Measurements from ENCODE around the gene MYO5C.
"Not testable (repeated sequence)": the region's sequence is repeated elsewhere in the genome, so short reads cannot be mapped to it uniquely, and the experiment has no call there.

MYO5C gene

GRCh38 chr15:52306270-52306669 lies 10.7 kb upstream of the MYO5C start:
- no peak for DNase-seq (ENCODE audit: low read depth in 2 of 2)

DNA sequence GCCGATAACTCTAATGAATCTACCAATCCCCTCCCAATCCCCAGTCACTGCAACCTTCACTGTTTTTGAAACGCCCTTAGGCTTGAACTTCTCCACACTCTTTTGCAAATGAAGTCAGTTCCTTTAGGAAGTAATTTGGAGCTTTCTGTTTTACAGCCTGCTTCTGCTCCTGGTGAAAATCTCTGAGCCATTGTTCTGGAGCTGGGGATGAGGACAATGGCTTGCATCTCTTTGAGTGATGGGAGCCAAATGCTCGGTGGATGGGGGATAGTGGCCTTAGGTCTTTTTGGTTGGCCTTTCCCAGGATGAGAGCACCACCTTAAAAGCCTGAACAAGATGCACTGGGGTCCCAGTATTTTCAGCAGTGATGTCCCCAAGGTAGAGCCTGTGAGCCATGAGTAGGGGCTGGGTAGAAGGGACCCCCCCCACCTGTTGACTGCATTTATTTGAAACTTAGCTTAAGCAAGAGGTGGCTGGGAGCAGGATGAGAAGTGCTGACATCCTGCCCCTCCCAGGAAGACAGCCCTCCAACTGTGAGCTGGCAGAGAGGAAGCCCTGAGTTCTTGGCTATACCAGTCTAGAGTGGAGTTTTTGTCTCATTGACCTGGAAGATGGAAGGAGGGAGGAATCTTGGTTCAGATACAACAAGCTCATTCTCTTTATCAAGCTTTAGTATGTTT lies 7.6 kb upstream of the MYO5C start:
- DNase-seq (ENCODE audit: low read depth in 2 of 2) = no peak

GRCh38 chr15:52301265-52301847 lies 5.8 kb upstream of the MYO5C start:
- DNase-seq (ENCODE audit: low read depth in 2 of 2) = no peak

GRCh38 chr15:52294881-52295420 lies 653 bp downstream of the MYO5C start:
- no peak for DNase-seq (ENCODE audit: low read depth in 2 of 2)

GRCh38 chr15:52292780-52293392 lies 2.7 kb downstream of the MYO5C start:
- DNase-seq (ENCODE audit: low read depth in 2 of 2) = no peak

- no peak for DNase-seq (ENCODE audit: low read depth in 2 of 2)
Observed at GRCh38 chr15:52291204-52291603, 4.4 kb downstream of the MYO5C start.

- no peak for DNase-seq (ENCODE audit: low read depth in 2 of 2)
Observed at GRCh38 chr15:52290800-52291199, 4.8 kb downstream of the MYO5C start.

- no peak for DNase-seq (ENCODE audit: low read depth in 2 of 2)
Observed at GRCh38 chr15:52290329-52290728, 5.3 kb downstream of the MYO5C start.

DNA sequence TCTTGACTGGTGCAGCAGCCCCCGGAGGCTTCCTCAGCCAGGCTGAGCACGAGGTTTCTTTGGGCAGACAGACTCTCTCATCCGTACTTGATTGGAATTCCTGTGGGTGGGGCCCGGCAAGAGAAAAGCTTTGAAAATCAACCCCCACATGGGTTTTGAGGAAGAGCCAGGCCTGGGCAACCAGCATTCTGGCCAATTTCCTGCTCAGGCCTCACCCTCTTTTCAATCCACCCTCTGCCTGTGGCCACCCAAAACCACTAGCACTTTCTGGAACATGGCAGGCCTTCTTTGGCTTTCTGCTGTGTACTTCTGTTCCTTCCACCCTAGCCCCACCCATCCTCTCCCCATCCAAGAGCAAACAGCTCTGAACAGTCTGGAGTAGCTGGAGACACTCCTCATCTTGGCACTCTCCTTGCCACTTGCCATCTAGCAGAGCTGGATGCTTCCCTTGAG lies 5.9 kb downstream of the MYO5C start:
- no peak for DNase-seq (ENCODE audit: low read depth in 2 of 2)

DNA sequence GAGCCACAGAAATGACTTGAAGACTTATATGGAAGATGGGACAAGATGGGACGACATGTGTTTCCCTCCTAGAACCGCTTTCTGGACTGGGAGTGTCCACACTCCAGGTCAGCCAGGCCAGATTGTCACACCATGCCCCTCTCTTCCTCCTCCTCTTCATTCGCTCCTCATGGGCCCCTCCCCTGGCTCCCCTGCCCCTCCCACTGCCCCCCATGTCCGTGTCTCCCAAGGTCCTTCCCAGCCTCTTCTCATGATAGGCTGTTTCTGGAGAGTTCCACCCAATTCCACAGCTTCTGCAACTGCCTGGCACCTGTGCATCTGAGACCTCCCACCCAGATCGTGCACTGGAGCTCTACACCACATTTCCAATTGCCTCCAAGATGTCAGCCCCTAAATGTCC lies 6.6 kb downstream of the MYO5C start:
- no peak for DNase-seq (ENCODE audit: low read depth in 2 of 2)

- no peak for DNase-seq (ENCODE audit: low read depth in 2 of 2)
Observed at GRCh38 chr15:52288051-52288942, 7.3 kb downstream of the MYO5C start.

GRCh38 chr15:52287114-52287513 lies 8.5 kb downstream of the MYO5C start:
- no peak for DNase-seq (ENCODE audit: low read depth in 2 of 2)

DNA sequence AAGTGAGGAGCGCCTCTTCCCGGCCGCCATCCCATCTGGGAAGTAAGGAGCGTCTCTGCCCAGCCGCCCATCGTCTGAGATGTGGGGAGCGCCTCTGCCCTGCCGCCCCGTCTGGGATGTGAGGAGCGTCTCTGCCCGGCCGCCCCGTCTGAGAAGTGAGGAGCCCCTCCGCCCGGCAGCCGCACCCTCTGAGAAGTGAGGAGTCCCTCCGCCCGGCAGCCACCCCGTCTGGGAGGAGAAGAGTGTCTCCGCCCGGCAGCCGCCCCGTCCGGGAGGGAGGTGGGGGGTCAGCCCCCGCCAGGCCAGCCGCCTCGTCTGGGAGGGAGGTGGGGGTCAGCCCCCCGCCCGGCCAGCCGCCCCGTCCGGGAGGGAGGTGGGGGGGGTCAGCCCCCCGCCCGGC lies 9.7 kb downstream of the MYO5C start:
- not testable (repeated sequence) for DNase-seq (ENCODE audit: low read depth in 2 of 2)

- no peak for DNase-seq (ENCODE audit: low read depth in 2 of 2)
Observed at GRCh38 chr15:52284164-52284563, 11.4 kb downstream of the MYO5C start.

- no peak for DNase-seq (ENCODE audit: low read depth in 2 of 2)
Observed at GRCh38 chr15:52283281-52283680, 12.3 kb downstream of the MYO5C start.

GRCh38 chr15:52282418-52282817 lies 13.2 kb downstream of the MYO5C start:
- no peak for DNase-seq (ENCODE audit: low read depth in 2 of 2)

DNA sequence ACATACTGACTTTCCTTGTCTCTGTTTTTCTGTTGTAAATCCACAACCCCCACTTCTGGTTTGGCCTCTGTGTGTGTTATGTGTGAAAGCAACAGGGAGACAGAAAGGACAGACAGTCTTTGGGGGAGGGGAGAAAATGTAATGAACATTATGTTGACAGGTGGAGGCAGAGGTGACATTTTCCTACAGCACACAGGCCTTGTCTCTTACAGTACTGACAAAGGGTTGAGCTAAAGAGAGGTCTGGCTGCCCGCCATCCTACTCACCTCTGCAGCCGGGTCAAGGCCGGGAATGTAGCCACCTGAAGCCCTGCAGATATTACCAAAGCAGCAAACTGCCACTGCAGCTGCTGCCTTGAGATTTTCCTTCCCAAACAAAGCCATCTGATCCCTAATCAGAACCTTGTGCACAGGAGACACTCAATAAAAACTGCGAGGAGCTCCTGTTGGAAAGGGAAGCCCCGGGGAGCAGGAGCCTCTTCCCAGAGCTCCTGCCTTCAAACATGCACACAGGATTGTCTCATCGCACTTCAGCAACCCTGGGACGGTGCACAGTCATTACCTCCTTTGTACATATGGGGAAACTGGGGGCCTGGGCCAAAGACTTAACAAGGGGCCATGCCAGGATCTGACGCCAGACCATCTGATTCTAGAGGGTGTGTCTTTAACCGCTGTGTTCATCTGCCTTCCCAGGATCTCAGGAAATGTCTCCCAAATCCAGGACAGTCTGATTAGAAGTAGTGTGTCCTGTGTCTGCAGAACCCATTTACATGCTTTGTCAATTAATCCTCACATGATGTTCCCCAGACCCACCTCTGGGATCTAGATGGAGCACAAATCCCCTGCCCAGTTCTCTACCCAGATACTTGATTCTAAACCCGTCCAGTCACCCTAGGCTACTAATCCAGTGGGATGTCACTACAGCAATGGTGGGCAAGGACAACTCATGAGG lies 14.2 kb downstream of the MYO5C start:
- DNase-seq (ENCODE audit: low read depth in 2 of 2) = no peak

DNA sequence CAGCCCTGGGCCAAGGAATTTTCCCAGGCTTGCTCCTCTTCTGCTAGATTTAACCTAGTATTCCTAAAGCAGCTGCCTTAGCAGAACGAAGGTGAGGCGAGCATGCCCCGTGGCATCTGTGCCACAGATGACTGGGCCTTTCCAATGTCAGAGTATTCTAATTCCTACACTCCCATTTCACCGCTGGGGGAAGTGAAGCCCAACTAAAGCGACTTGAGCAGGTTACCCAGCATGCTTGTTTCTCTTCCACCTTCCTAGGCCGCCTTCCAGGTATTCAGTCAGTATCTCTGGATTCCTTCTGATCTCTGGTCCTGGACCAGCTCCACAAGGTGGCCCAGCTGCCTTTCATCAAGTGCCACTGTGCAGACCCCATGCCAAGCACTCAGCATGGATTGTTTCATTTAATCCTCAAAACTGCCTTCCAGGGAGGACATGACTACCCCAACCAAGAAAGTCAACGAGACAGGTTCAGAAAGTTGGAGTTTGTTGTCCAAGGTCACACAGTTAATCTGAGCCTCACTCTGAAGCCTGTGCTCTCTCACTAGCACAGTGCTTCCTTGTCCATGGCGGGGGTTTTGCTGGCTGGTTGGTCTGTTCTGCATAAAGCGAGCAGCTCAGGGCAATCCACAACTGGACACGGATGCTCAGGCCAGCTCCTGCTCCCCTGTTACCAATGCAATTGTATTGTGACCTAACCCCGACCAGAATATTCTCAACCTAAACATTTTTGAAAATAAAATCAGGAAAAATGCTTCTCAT lies 15.1 kb downstream of the MYO5C start:
- DNase-seq (ENCODE audit: low read depth in 2 of 2) = no peak

- no peak for DNase-seq (ENCODE audit: low read depth in 2 of 2)
Observed at GRCh38 chr15:52278636-52279367, 16.8 kb downstream of the MYO5C start.

Measured in activated CD4-positive, alpha-beta T cell treated with anti-CD3 and anti-CD28 coated beads for 24 hours (primary cell).